Lung (tissue), 12 donors: ENCODE measurements around the gene MBNL1. TPM values are rescaled to one million over a fixed set of nuclear protein-coding genes. Genes with fewer than 3 reads are reported as not detected.
A peak's percentile ranks its signal among the peaks of the same experiment; 100 is the strongest.

Source experiments
- ATAC-seq: fragments of 200-7000 bp; cut with Tn5 transposase; one replicate; pipeline ENCODE4 v1.9.1; 2020; ENCODE audit warnings: moderate number of reproducible peaks; ENCODE audit not compliant: insufficient read depth, low FRiP score
- DNase-seq, 3 donors: peaks; one replicate each; pipeline ENCODE4 v3.0.0-alpha.2; 2013 to 2017
- H3K27ac ChIP-seq, 2 donors: one replicate each; pipeline ENCODE4 v1.5.1; 2013; ENCODE audit warnings: mild to moderate bottlenecking in 2 of 2, moderate library complexity in 2 of 2, control low read depth in 1 of 2, inconsistent platforms in 1 of 2, low read depth in 1 of 2, low read length in 1 of 2
- H3K27me3 ChIP-seq, 3 donors: one replicate each; pipeline ENCODE4 v1.5.1; 2013; ENCODE audit warnings: low read length in 2 of 3; ENCODE audit not compliant: control insufficient read depth in 3 of 3, insufficient read depth in 3 of 3
- H3K36me3 ChIP-seq, 4 donors: one replicate each; pipeline ENCODE4 v1.5.1; 2013; ENCODE audit warnings: low read length in 4 of 4, mild to moderate bottlenecking in 1 of 4, moderate library complexity in 1 of 4; ENCODE audit not compliant: control insufficient read depth in 4 of 4, insufficient read depth in 4 of 4
- H3K4me1 ChIP-seq, 5 donors: one replicate each; pipeline ENCODE4 v1.5.1; 2013; ENCODE audit warnings: low read length in 5 of 5, mild to moderate bottlenecking in 2 of 5, moderate library complexity in 1 of 5; ENCODE audit not compliant: control insufficient read depth in 5 of 5, insufficient read depth in 5 of 5
- H3K4me3 ChIP-seq: one replicate; pipeline ENCODE4 v1.5.1; 2013; ENCODE audit warnings: mild to moderate bottlenecking, control low read depth, moderate library complexity
- H3K9ac ChIP-seq, 2 donors: one replicate each; pipeline ENCODE4 v1.5.1; 2013; ENCODE audit warnings: low read length in 2 of 2, control low read depth in 1 of 2; ENCODE audit not compliant: insufficient read depth in 1 of 2
- H3K9me3 ChIP-seq, 4 donors: one replicate each; pipeline ENCODE4 v1.5.1; 2013; ENCODE audit warnings: low read length in 3 of 4, mild to moderate bottlenecking in 1 of 4, moderate library complexity in 1 of 4; ENCODE audit not compliant: control insufficient read depth in 4 of 4, insufficient read depth in 3 of 4
- WGBS, 2 donors: extraction: QIAGEN DNeasy Blood & Tissue Kit; methylation state at CpG; one replicate each; pipeline ENCODE4 v1.1.7; 2013; 5-methylcytosine and 5-hydroxymethylcytosine counted together
- polyA plus RNA-seq, 2 donors: library from polyadenylated mRNA; stranded (reverse); fragments of 200-250 nt; gene quantifications; one replicate each; pipeline ENCODE4 v1.2.1, GENCODE V29; 2013
- total RNA-seq, 2 donors: library from RNA; depleted of rRNA in 1 of 2; stranded (reverse); fragments of >200 nt in 1 of 2; gene quantifications; one replicate each; pipeline ENCODE4 v1.2.1, GENCODE V29; 2014 to 2021
- TF ChIP-seq, protein P1 (sequence below): IDR thresholded peaks from 2 replicates; pipeline ENCODE4 v1.5.1; 2012; ENCODE audit warnings: mild to moderate bottlenecking; ENCODE audit errors: control extremely low read depth, extremely low read depth
- donor health status: control.
- donor health status: control.
- donor health status: Bipolar disorder and iron deficiency.
- donor health status: healthy.
- donor health status: DM: yes; HTN: yes; CAD: no.

Gene MBNL1
- total and polyA plus RNA-seq, 4 donors = 55.3 to 266 (median 165) TPM

DNA sequence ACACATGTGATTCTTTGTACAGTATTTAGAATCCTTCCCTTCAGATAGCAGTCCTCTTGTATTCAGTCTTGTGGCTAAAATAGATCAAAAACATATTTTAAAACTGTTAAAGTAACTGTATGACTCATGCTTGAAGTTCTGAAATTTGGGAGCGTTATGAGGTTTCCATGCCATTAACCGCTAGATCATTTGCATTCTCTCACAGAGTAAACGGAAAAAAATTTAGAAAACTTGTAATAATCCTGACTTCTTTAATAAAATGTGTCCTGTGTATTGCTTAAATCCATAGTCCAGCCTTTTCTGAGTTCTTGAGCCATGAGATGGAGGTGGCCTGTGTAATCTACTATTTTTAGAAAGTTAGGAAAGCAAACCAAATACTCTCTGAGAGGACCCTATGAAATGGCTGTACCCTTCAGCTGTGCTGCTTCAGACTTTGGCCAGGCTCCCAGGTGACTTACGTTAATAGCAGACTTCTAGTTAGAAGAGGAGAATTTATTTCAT lies 33.8 kb downstream of the MBNL1 start:
- ATAC-seq = no peak
- DNase-seq = peak; percentile 81 to 92 (median 86)
- Histone ChIP-seq H3K27me3 (no peaks in the 10 kb centered on the region), H3K4me3 (no peak overlapping the region), H3K9ac (peak overlapping the region in 1 of 2 donors; percentile 62), H3K27ac (peak overlapping the region; percentile 40 to 81), H3K9me3 (no peaks in the 10 kb centered on the region), H3K4me1 (peaks cover 6 to 59% (median 21%) of the 10 kb centered on the region in 5 donors), H3K36me3 (peaks cover 0 to 9% (median 2%) of the 10 kb centered on the region in 4 donors)
- TF ChIP-seq, protein P1, sequence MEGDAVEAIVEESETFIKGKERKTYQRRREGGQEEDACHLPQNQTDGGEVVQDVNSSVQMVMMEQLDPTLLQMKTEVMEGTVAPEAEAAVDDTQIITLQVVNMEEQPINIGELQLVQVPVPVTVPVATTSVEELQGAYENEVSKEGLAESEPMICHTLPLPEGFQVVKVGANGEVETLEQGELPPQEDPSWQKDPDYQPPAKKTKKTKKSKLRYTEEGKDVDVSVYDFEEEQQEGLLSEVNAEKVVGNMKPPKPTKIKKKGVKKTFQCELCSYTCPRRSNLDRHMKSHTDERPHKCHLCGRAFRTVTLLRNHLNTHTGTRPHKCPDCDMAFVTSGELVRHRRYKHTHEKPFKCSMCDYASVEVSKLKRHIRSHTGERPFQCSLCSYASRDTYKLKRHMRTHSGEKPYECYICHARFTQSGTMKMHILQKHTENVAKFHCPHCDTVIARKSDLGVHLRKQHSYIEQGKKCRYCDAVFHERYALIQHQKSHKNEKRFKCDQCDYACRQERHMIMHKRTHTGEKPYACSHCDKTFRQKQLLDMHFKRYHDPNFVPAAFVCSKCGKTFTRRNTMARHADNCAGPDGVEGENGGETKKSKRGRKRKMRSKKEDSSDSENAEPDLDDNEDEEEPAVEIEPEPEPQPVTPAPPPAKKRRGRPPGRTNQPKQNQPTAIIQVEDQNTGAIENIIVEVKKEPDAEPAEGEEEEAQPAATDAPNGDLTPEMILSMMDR = no peak
- WGBS, 2 donors = 32 to 33% methylated on average over 4 of the region's 4 CpGs

DNA sequence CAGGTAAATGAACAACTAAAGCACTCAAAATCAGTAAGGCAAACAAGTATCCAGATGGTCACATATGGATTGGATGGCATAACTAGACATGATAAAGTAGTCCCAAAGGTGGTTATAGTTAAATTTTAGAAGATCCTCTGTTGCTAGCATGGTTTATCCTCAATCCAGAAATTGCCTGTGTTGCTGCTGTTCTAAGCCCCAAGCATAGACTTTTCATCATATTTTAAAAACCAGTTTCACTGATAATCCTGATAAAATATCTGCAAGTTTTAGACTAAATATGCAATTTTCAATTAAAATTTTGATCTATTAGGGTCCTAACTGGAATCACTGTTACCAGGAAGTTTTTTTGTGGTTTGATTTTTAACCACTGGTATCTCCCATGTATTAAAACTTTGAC lies 35.4 kb downstream of the MBNL1 start:
- Histone ChIP-seq H3K4me1 (peaks cover 8 to 60% (median 24%) of the 10 kb centered on the region in 5 donors), H3K27ac (peak overlapping the region in 1 of 2 donors; percentile 50), H3K27me3 (no peaks in the 10 kb centered on the region), H3K4me3 (no peak overlapping the region), H3K9ac (no peak overlapping the region), H3K36me3 (peaks cover 0 to 9% (median 3%) of the 10 kb centered on the region in 4 donors), H3K9me3 (no peaks in the 10 kb centered on the region)
- TF ChIP-seq, protein P1 = no peak
- ATAC-seq (no peak), DNase-seq (no peak)

GRCh38 chr3:152305075-152305474 lies 36.3 kb downstream of the MBNL1 start:
- ATAC-seq (no peak), DNase-seq (no peak)
- Histone ChIP-seq H3K27ac (peak overlapping the region in 1 of 2 donors; percentile 60), H3K9ac (peak overlapping the region in 1 of 2 donors; percentile 3), H3K4me1 (peaks cover 4 to 59% (median 17%) of the 10 kb centered on the region in 5 donors), H3K36me3 (peaks cover 0 to 4% (median 2%) of the 10 kb centered on the region in 4 donors), H3K9me3 (no peaks in the 10 kb centered on the region), H3K27me3 (no peaks in the 10 kb centered on the region), H3K4me3 (no peak overlapping the region)
- TF ChIP-seq, protein P1 = no peak
- WGBS, 2 donors = 75 to 84% methylated on average over 2 of the region's 2 CpGs
